A549 treated with Hydrocortisone at 1 μM for 4 hours (cell line): ENCODE measurements around the gene PTPRF. TPM values are rescaled to one million over a fixed set of nuclear protein-coding genes. Genes with fewer than 3 reads are reported as not detected.

Experiments used
- total RNA-seq: library from RNA; stranded (reverse); fragments of 200-300 nt; extraction: Qiagen RNA extraction; gene quantifications from 5 replicates; pipeline ENCODE4 v1.2.3, GENCODE V29; 2022

PTPRF gene
- 73.3 to 110 TPM (median 95.8 TPM) in 5 replicates for total RNA-seq

DNA sequence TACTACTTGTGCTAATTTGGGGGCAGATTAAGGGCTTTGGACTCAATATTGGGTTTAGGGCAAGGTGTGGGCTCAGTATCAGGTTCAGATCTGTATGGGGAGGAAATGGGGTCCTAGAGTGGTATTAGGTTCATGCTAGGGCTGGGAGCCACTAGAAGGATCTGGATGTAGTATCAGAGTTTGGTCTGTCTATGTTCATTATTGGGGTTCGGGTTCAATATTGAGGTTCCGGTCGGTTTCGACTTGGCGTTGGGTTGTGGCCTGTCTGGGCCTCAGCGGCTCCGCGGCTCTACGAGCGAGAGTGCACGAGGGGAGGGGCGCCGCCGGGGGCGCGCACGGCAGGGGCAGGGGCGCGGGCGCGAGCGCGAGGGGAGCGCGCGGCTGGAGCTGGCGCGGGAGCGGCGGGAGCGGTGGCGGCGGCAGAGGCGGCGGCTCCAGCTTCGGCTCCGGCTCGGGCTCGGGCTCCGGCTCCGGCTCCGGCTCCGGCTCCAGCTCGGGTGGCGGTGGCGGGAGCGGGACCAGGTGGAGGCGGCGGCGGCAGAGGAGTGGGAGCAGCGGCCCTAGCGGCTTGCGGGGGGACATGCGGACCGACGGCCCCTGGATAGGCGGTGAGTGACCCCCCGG is at the start of gene PTPRF:
TSS of gene PTPRF (plus strand) at position 401 of the 624 bp plus-strand sequence. CDS start 14,193 bp downstream, outside the sequence.

Other genes starting within 250 kb of the PTPRF start
- gene C1orf210, start 245.3 kb upstream of the PTPRF start, total RNA-seq: not detected in 5 replicates
- 0.02 to 0.15 TPM in 2 of 5 replicates, not detected in the others for gene TIE1, start 229.9 kb upstream of the PTPRF start, total RNA-seq
- 0.17 to 0.22 TPM (median 0.21 TPM) in 3 of 5 replicates, not detected in the others for gene MPL, start 193.1 kb upstream of the PTPRF start, total RNA-seq
- 182 to 204 TPM (median 198 TPM) in 5 replicates for gene CDC20, start 171.9 kb upstream of the PTPRF start, total RNA-seq
- gene ELOVL1, start 162.9 kb upstream of the PTPRF start, total RNA-seq: 135 to 156 TPM (median 143 TPM) in 5 replicates
- 34.9 to 37.9 TPM (median 37.3 TPM) in 5 replicates for gene MED8, start 141.1 kb upstream of the PTPRF start, total RNA-seq
- gene SZT2, start 141.0 kb upstream of the PTPRF start, total RNA-seq: 5.8 to 7.6 TPM (median 7.2 TPM) in 5 replicates
- 11.5 to 16.3 TPM (median 14.4 TPM) in 5 replicates for gene HYI, start 77.0 kb upstream of the PTPRF start, total RNA-seq
- 14.5 to 19.3 TPM (median 15.1 TPM) in 5 replicates for gene KDM4A, start 119.3 kb downstream of the PTPRF start, total RNA-seq
- gene ST3GAL3, start 176.7 kb downstream of the PTPRF start, total RNA-seq: 2.0 to 3.0 TPM (median 2.6 TPM) in 5 replicates